ENCODE results near the gene LLCFC1. TPM values are rescaled to one million over a fixed set of nuclear protein-coding genes. Genes with fewer than 3 reads are reported as not detected.

LLCFC1 gene
- total RNA-seq, 4 donors from 2014 or later: not detected

DNA sequence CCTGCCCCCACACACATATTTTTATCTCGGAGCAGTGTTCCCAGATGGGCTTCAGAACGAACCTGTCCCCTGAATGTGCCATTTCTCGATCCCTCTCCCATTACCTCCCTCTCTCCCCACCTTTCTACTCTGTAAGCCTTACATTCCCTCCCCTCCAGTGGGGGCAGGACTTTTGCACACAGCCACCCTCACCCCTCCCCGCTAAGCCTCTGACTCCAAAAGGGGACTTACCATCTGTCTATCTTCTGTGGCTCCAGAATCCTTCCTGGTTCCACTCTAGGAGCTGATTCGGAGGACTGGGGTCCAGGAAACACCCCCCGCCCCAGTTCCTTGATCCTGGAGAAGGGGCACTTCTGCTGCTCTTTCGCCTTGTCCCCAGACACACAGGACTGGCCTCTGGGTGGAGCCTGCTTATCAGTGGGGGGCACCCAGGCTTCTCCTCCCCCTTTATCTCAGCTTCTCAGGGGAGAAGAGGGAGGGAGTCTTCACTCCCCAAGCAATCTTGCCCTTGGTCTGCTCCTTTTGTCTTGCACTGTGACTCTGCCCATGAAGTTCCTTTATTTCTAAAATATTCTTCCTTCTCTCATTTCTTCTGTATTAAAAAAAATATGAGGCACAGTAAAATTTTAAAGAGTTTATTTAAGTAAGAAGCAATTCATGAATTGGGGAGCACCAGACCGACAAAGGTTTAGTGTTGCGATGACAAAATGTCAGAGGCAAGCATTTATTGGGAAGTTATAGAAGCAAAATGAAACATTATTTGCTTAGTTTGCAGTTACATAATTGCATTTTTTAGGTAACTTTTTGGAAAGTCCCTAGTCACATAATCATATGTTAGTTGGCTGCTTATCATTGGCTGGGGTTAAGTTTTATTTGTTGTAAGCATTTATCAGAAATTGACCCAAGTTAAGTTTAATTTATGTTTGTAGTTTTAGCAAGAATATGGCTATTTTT lies 23.0 kb downstream of the LLCFC1 start, which contains the start of gene KEL:
TSS of gene KEL (minus strand) at position 391 of the 954 bp plus-strand sequence. CDS start at position 234, 157 bp downstream.
- H3K4me3 ChIP-seq: no peak within 1 kb of the TSS
- intact Hi-C loops (cut with DNase I; ENCODE audit: low total_unique reads) (no loop called here), in situ Hi-C loops (cut with MboI; ENCODE audit: low sequenced_read_pairs in 4 of 4) (no loop called here)
- H3K27me3 ChIP-seq: no peaks in the 10 kb centered on the region
- DNase-seq: no peak
- H3K36me3 ChIP-seq: no peaks in the 10 kb centered on the region
- H3K27ac ChIP-seq: no peak within 1 kb of the TSS
- H3K4me1 ChIP-seq: no peaks in the 10 kb centered on the region
- TF ChIP-seq, protein P1, sequence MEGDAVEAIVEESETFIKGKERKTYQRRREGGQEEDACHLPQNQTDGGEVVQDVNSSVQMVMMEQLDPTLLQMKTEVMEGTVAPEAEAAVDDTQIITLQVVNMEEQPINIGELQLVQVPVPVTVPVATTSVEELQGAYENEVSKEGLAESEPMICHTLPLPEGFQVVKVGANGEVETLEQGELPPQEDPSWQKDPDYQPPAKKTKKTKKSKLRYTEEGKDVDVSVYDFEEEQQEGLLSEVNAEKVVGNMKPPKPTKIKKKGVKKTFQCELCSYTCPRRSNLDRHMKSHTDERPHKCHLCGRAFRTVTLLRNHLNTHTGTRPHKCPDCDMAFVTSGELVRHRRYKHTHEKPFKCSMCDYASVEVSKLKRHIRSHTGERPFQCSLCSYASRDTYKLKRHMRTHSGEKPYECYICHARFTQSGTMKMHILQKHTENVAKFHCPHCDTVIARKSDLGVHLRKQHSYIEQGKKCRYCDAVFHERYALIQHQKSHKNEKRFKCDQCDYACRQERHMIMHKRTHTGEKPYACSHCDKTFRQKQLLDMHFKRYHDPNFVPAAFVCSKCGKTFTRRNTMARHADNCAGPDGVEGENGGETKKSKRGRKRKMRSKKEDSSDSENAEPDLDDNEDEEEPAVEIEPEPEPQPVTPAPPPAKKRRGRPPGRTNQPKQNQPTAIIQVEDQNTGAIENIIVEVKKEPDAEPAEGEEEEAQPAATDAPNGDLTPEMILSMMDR (IDR thresholded peaks at IDR 0.05 in 4 of 5, conservative IDR thresholded peaks at IDR 0.05 in 1 of 5): no peak
- TF ChIP-seq POLR2A (IDR thresholded peaks at IDR 0.05): no peak
- H3K9me3 ChIP-seq: no peaks in the 10 kb centered on the region
- ATAC-seq: no peak

DNA sequence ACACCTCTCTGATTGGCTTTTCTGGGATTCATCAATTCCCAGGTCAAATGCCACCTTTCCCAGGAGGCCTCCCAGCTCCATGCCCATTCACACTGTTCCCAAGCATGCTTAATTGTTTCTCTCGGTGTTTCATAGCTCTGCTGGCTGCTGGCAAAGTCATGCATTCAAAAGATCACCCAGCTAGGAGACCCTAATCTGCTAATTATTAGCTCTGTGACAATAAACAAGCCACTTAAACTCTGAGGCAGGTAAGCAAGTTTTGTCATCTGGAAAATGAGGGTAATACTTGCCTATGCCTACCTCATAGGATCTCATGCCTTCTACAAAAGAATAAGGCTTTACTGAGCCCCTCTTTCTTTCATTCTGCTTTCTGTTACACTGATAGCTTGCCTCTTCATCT lies 23.7 kb downstream of the LLCFC1 start:
- intact Hi-C loops (cut with DNase I; ENCODE audit: low total_unique reads) (no loop called here), in situ Hi-C loops (cut with MboI; ENCODE audit: low sequenced_read_pairs in 4 of 4) (no loop called here)
- no peak for TF ChIP-seq POLR2A (IDR thresholded peaks at IDR 0.05)
- TF ChIP-seq, protein P1 (IDR thresholded peaks at IDR 0.05 in 4 of 5, conservative IDR thresholded peaks at IDR 0.05 in 1 of 5): no peak
- H3K4me1 ChIP-seq: no peaks in the 10 kb centered on the region
- no peaks in the 10 kb centered on the region for H3K36me3 ChIP-seq
- no peaks in the 10 kb centered on the region for H3K9me3 ChIP-seq
- H3K27ac ChIP-seq: no peak overlapping the region
- DNase-seq (no peak), ATAC-seq (no peak)
- no peak overlapping the region for H3K4me3 ChIP-seq
- H3K27me3 ChIP-seq: no peaks in the 10 kb centered on the region

DNA sequence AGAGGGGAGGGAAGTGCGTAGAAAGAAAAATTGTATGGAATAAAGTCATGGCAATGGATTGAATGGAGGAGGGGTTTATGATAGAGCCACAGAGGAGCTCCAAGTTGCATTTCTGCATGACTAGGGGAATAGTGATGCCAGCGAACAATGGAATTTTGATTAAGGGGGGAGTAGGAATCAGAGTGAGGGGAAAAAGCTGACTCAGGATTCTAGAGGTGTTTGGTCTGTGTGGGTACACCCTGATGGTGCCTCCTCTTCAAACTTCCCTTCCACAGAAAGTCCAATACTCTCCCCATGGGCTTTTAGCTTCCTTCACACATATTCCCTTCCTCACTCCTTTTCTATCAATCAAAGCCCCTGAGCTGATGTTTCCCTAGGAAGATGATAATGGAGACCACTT lies 24.7 kb downstream of the LLCFC1 start:
- DNase-seq: no peak
- no peak overlapping the region for H3K4me3 ChIP-seq
- no peaks in the 10 kb centered on the region for H3K36me3 ChIP-seq
- no peak overlapping the region for H3K27ac ChIP-seq
- H3K27me3 ChIP-seq: no peaks in the 10 kb centered on the region
- ATAC-seq: no peak
- TF ChIP-seq, protein P1 (IDR thresholded peaks at IDR 0.05 in 4 of 5, conservative IDR thresholded peaks at IDR 0.05 in 1 of 5): no peak
- no peak for TF ChIP-seq POLR2A (IDR thresholded peaks at IDR 0.05)
- in situ Hi-C loops (cut with MboI; ENCODE audit: low sequenced_read_pairs in 4 of 4) (no loop called here), intact Hi-C loops (cut with DNase I; ENCODE audit: low total_unique reads) (no loop called here)
- H3K9me3 ChIP-seq: no peaks in the 10 kb centered on the region
- no peaks in the 10 kb centered on the region for H3K4me1 ChIP-seq

DNA sequence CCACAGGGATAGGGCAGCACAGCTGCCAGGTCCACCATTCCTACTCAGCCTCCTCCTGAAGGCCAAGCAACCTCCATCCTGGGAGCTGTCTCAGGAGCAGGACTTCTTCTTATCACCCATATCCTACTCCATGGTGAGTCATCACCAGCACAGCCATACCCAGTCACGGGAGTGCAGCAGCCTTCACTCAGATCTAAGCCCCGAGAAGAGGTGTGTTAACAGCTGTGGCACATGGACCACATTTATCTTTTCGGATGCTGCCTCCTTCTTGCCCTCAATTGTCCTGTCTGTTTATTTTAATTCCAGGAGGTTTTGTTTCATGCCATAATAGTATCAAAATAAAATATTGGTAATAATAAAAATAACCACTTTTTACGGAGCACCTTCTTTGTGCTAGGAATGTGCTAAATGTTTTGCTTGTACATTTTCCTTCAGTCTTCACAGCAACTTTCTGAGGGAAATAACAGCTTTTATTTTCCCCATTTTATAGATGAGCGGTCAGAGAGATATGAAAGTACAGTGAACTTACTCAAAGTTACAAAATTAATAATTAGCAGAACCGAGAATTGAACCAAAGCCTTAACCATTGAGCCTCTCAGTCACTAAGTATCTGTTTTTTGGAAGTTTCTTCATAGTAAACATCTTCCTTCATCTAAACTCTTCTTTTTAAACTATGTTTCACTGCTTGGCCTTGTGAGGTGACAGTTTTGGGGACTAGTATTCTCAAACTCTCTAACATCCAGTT lies 25.4 kb downstream of the LLCFC1 start:
- no peak for ATAC-seq
- Histone ChIP-seq H3K9me3 (no peaks in the 10 kb centered on the region), H3K4me1 (no peaks in the 10 kb centered on the region), H3K4me3 (no peak overlapping the region), H3K27me3 (no peaks in the 10 kb centered on the region), H3K36me3 (no peaks in the 10 kb centered on the region), H3K27ac (no peak overlapping the region)
- in situ Hi-C loops (cut with MboI; ENCODE audit: low sequenced_read_pairs in 4 of 4) (no loop called here), intact Hi-C loops (cut with DNase I; ENCODE audit: low total_unique reads) (no loop called here)
- no peak for TF ChIP-seq POLR2A (IDR thresholded peaks at IDR 0.05)
- TF ChIP-seq, protein P1 (IDR thresholded peaks at IDR 0.05 in 4 of 5, conservative IDR thresholded peaks at IDR 0.05 in 1 of 5): no peak
- DNase-seq: no peak
